ENCODE data around the gene PCOLCE2. TPM values are rescaled to one million over a fixed set of nuclear protein-coding genes. Genes with fewer than 3 reads are reported as not detected.

The PCOLCE2 gene
- total RNA-seq, 2 donors from 2014 or later: 122 to 157 TPM

GRCh38 chr3:142894493-142894892 is 5.6 kb upstream of the PCOLCE2 start:
- Histone ChIP-seq H3K4me3 (no peak overlapping the region), H3K9me3 (no peaks in the 10 kb centered on the region), H3K4me1 (ENCODE audit: control insufficient read depth in 1 of 2, low read depth in 2 of 2) (peaks cover 10 to 28% of the 10 kb centered on the region in 2 donors), H3K27ac (no peak overlapping the region), H3K36me3 (no peaks in the 10 kb centered on the region), H3K27me3 (replicated peaks; ENCODE audit: insufficient read depth) (no peaks in the 10 kb centered on the region)
- no peak for ATAC-seq (ENCODE audit: insufficient number of reproducible peaks, low FRiP score, low read depth)
- DNase-seq (ENCODE audit: low spot score): no peak
- TF ChIP-seq CTCF (IDR thresholded peaks at IDR 0.05): no peak

GRCh38 chr3:142892714-142893113 is 3.8 kb upstream of the PCOLCE2 start:
- no peak for TF ChIP-seq CTCF (IDR thresholded peaks at IDR 0.05)
- no peaks in the 10 kb centered on the region for H3K27me3 ChIP-seq (replicated peaks; ENCODE audit: insufficient read depth)
- peaks cover 3 to 27% of the 10 kb centered on the region in 2 donors for H3K4me1 ChIP-seq (ENCODE audit: control insufficient read depth in 1 of 2, low read depth in 2 of 2)
- DNase-seq (ENCODE audit: low spot score) (no peak), ATAC-seq (ENCODE audit: insufficient number of reproducible peaks, low FRiP score, low read depth) (no peak)
- H3K4me3 ChIP-seq: no peak overlapping the region
- H3K36me3 ChIP-seq: no peaks in the 10 kb centered on the region
- H3K9me3 ChIP-seq: no peaks in the 10 kb centered on the region
- no peak overlapping the region for H3K27ac ChIP-seq

GRCh38 chr3:142890592-142890991 is 1.7 kb upstream of the PCOLCE2 start:
- H3K4me1 ChIP-seq (ENCODE audit: control insufficient read depth in 1 of 2, low read depth in 2 of 2): peaks cover 3 to 27% of the 10 kb centered on the region in 2 donors
- no peak for TF ChIP-seq CTCF (IDR thresholded peaks at IDR 0.05)
- no peak for DNase-seq (ENCODE audit: low spot score)
- H3K9me3 ChIP-seq: no peaks in the 10 kb centered on the region
- no peaks in the 10 kb centered on the region for H3K36me3 ChIP-seq
- no peaks in the 10 kb centered on the region for H3K27me3 ChIP-seq (replicated peaks; ENCODE audit: insufficient read depth)
- H3K27ac ChIP-seq: no peak overlapping the region
- no peak for ATAC-seq (ENCODE audit: insufficient number of reproducible peaks, low FRiP score, low read depth)
- no peak overlapping the region for H3K4me3 ChIP-seq

- Histone ChIP-seq H3K4me1 (ENCODE audit: control insufficient read depth in 1 of 2, low read depth in 2 of 2) (peaks cover 3 to 27% of the 10 kb centered on the region in 2 donors), H3K27ac (peak overlapping the region; percentile 47 to 56), H3K4me3 (peak overlapping the region; percentile 73), H3K36me3 (no peaks in the 10 kb centered on the region), H3K27me3 (replicated peaks; ENCODE audit: insufficient read depth) (no peaks in the 10 kb centered on the region), H3K9me3 (no peaks in the 10 kb centered on the region)
- no peak for TF ChIP-seq CTCF (IDR thresholded peaks at IDR 0.05)
- no peak for ATAC-seq (ENCODE audit: insufficient number of reproducible peaks, low FRiP score, low read depth)
- no peak for DNase-seq (ENCODE audit: low spot score)
Measured at GRCh38 chr3:142889212-142890014, 530 bp upstream of the PCOLCE2 start.

GRCh38 chr3:142888099-142888480 is 793 bp downstream of the PCOLCE2 start:
- DNase-seq (ENCODE audit: low spot score) (no peak), ATAC-seq (ENCODE audit: insufficient number of reproducible peaks, low FRiP score, low read depth) (no peak)
- no peaks in the 10 kb centered on the region for H3K9me3 ChIP-seq
- peak overlapping the region; percentile 73 for H3K4me3 ChIP-seq
- H3K27ac ChIP-seq: peak overlapping the region; percentile 47 to 56
- TF ChIP-seq CTCF (IDR thresholded peaks at IDR 0.05): no peak
- H3K36me3 ChIP-seq: no peaks in the 10 kb centered on the region
- H3K4me1 ChIP-seq (ENCODE audit: control insufficient read depth in 1 of 2, low read depth in 2 of 2): peaks cover 3 to 27% of the 10 kb centered on the region in 2 donors
- no peaks in the 10 kb centered on the region for H3K27me3 ChIP-seq (replicated peaks; ENCODE audit: insufficient read depth)
